ENCODE measurements around the gene SRD5A3. TPM values are rescaled to one million over a fixed set of nuclear protein-coding genes. Genes with fewer than 3 reads are reported as not detected.
A peak's percentile ranks its signal among the peaks of the same experiment; 100 is the strongest.

Gene SRD5A3
- total RNA-seq, 1 donor from 2014 or later, result 74.2 TPM

DNA sequence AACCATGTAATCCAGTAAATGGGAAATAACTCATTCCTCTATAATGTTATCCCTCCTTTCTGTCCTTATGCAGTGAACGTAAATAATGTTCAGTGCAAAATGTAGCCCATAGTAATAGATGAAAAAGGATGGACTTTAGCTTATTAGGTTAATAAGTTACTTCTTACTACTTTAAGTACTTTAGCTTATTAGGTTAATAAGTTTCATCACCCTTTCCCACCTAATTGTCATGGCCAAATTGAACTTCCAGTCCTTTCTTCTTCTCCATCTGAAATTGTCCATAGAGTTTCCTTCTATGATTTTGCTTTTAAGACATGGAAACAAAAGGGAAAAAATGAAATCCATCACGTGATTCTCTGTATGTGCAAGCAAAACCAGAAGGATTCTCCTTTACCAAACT lies 34.5 kb downstream of the SRD5A3 start:
- no peak overlapping the region for H3K27ac Mint-ChIP-seq (ENCODE audit: unreplicated experiment)
- H3K9me3 Mint-ChIP-seq (ENCODE audit: unreplicated experiment), result no peaks in the 10 kb centered on the region
- no peak overlapping the region for H3K4me3 Mint-ChIP-seq (ENCODE audit: unreplicated experiment)
- peaks cover 3% of the 10 kb centered on the region for H3K36me3 Mint-ChIP-seq (ENCODE audit: low read depth, unreplicated experiment)
- peaks cover 1% of the 10 kb centered on the region for H3K27me3 Mint-ChIP-seq (ENCODE audit: unreplicated experiment)
- DNase-seq (ENCODE audit: low spot score), result no peak
- H3K4me1 Mint-ChIP-seq (ENCODE audit: unreplicated experiment), result peaks cover 26% of the 10 kb centered on the region
- TF ChIP-seq, protein P1, sequence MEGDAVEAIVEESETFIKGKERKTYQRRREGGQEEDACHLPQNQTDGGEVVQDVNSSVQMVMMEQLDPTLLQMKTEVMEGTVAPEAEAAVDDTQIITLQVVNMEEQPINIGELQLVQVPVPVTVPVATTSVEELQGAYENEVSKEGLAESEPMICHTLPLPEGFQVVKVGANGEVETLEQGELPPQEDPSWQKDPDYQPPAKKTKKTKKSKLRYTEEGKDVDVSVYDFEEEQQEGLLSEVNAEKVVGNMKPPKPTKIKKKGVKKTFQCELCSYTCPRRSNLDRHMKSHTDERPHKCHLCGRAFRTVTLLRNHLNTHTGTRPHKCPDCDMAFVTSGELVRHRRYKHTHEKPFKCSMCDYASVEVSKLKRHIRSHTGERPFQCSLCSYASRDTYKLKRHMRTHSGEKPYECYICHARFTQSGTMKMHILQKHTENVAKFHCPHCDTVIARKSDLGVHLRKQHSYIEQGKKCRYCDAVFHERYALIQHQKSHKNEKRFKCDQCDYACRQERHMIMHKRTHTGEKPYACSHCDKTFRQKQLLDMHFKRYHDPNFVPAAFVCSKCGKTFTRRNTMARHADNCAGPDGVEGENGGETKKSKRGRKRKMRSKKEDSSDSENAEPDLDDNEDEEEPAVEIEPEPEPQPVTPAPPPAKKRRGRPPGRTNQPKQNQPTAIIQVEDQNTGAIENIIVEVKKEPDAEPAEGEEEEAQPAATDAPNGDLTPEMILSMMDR (IDR thresholded peaks at IDR 0.05; ENCODE audit: unreplicated experiment), result no peak

DNA sequence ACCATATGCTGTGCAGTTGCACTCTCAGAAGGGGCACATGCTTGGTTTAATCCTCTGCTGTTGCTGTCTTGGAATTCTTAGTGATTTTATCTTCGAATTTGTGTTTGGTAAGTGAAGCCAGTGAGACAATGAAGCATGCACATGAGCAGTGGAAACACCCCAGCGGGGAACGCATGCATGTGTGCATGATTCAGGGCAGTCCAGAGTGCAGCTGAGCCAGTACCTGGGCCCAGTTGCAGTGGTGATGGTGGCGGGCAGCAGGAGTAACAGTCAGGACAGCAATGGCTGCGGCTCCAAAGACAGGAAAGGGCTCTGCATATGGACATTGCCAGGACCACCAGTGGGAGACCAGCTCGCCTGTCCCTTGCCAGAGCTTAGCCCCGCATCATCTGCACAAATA lies 35.5 kb downstream of the SRD5A3 start:
- TF ChIP-seq, protein P1 (IDR thresholded peaks at IDR 0.05; ENCODE audit: unreplicated experiment), result no peak

DNA sequence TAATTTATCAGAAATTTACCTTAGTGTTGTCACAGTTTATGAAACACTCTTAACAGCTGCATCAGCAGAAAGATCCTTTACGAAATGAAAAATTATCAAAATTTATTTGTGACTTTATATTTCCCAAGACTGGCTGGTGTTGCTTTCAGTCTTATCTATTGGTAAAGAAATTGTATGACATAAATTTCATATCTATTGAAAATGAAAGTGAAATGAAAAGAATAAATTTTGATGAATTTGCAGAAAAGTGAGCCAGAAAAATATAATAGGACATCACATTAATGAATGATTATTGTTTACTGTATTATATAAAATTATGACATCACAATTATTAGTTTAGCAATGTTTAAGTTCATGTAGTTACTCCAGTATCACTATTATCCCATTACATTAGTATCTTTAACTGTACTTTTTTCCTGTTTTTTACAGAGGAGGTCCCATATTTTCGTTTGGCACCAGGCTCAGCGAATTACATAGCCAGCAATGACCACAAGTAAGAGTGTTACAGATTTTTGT lies 36.5 kb downstream of the SRD5A3 start:
- no peak overlapping the region for H3K27ac Mint-ChIP-seq (ENCODE audit: unreplicated experiment)
- H3K9me3 Mint-ChIP-seq (ENCODE audit: unreplicated experiment), result no peaks in the 10 kb centered on the region
- DNase-seq (ENCODE audit: low spot score), result no peak
- peaks cover 33% of the 10 kb centered on the region for H3K4me1 Mint-ChIP-seq (ENCODE audit: unreplicated experiment)
- no peak overlapping the region for H3K4me3 Mint-ChIP-seq (ENCODE audit: unreplicated experiment)
- TF ChIP-seq, protein P1 (IDR thresholded peaks at IDR 0.05; ENCODE audit: unreplicated experiment), result no peak
- H3K36me3 Mint-ChIP-seq (ENCODE audit: low read depth, unreplicated experiment), result no peaks in the 10 kb centered on the region
- peaks cover 1% of the 10 kb centered on the region for H3K27me3 Mint-ChIP-seq (ENCODE audit: unreplicated experiment)

More for the DNA sequence above, 35.5 kb downstream of the SRD5A3 start:
- DNase-seq (ENCODE audit: low spot score), result no peak
- Mint-ChIP-seq H3K36me3 (ENCODE audit: low read depth, unreplicated experiment) (peaks cover 3% of the 10 kb centered on the region), H3K27ac (ENCODE audit: unreplicated experiment) (no peak overlapping the region), H3K9me3 (ENCODE audit: unreplicated experiment) (no peaks in the 10 kb centered on the region), H3K4me1 (ENCODE audit: unreplicated experiment) (peaks cover 35% of the 10 kb centered on the region), H3K27me3 (ENCODE audit: unreplicated experiment) (peaks cover 1% of the 10 kb centered on the region), H3K4me3 (ENCODE audit: unreplicated experiment) (no peak overlapping the region)

DNA sequence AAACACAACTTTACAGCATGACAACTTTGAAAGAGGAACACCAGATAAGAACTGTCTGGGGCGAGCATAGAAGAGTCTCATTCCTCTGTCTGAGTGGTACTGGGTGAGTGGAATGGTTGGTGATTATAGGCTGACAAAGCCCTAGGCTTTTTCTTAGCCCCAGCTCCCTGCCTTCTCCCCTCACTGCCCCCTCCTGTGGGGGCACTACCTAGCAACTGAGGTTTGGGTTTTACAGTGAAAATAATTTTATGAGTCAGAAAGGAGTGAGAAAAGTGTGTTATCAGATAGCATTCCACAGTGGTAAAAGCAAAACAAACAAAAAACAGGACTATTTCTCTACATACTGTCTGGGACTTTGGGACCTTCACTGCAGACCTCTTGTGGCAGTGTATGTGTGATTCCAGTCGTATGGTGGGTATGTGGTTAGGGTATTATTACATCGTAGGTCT lies 39.2 kb downstream of the SRD5A3 start:
- Mint-ChIP-seq H3K36me3 (ENCODE audit: low read depth, unreplicated experiment) (no peaks in the 10 kb centered on the region), H3K27ac (ENCODE audit: unreplicated experiment) (peak overlapping the region; percentile 76), H3K4me3 (ENCODE audit: unreplicated experiment) (no peak overlapping the region), H3K27me3 (ENCODE audit: unreplicated experiment) (peaks cover 1% of the 10 kb centered on the region), H3K4me1 (ENCODE audit: unreplicated experiment) (peaks cover 37% of the 10 kb centered on the region), H3K9me3 (ENCODE audit: unreplicated experiment) (no peaks in the 10 kb centered on the region)
- TF ChIP-seq, protein P1 (IDR thresholded peaks at IDR 0.05; ENCODE audit: unreplicated experiment), result no peak
- DNase-seq (ENCODE audit: low spot score), result no peak

DNA sequence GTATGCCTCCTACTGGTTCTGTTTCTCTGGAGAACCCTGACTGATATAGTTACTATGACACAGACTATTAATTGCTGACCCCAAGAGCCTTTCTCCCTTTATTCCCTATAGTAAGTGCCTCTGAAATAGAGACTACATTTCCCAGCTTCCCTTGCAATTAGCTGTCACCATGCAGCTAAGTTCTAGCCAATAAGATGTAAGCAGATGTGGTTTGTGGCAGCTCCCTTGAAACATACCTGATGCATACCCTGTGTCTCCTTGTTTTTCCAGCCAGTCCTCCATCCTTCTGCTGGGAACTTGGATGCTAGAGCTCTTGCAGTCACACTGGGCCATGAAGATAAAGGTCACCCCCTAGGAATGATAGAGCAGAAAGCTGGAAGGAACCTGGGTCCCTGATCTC lies 40.0 kb downstream of the SRD5A3 start:
- Mint-ChIP-seq H3K36me3 (ENCODE audit: low read depth, unreplicated experiment) (no peaks in the 10 kb centered on the region), H3K4me1 (ENCODE audit: unreplicated experiment) (peaks cover 39% of the 10 kb centered on the region), H3K27ac (ENCODE audit: unreplicated experiment) (peak overlapping the region; percentile 88), H3K9me3 (ENCODE audit: unreplicated experiment) (no peaks in the 10 kb centered on the region), H3K4me3 (ENCODE audit: unreplicated experiment) (no peak overlapping the region), H3K27me3 (ENCODE audit: unreplicated experiment) (peaks cover 6% of the 10 kb centered on the region)
- no peak for DNase-seq (ENCODE audit: low spot score)
- TF ChIP-seq, protein P1 (IDR thresholded peaks at IDR 0.05; ENCODE audit: unreplicated experiment), result no peak

Measured in endothelial cell (in vitro differentiated cells).